PC-3 (cell line): ENCODE measurements around the gene STK33. TPM values are rescaled to one million over a fixed set of nuclear protein-coding genes. Genes with fewer than 3 reads are reported as not detected.

Experiments
- ATAC-seq: fragments of 200-7000 bp; cut with Tn5 transposase; 2 replicates; pipeline ENCODE4 v1.9.1; 2020; ENCODE audit warnings: mild to moderate bottlenecking, moderate library complexity
- BruUV-seq: library from RNA; stranded (reverse); fragments of 400-500 nt; replicated peaks from 2 replicates; lab custom pipeline; 2021; lab: Mats Ljungman, UMichigan
- CTCF ChIA-PET: fragments of 300-600 bp; sonication (Branson Sonifier 250); formaldehyde crosslinking; loops from one replicate; lab custom pipeline; 2022; ENCODE audit warnings: antibody characterized with exemption; lab: Charles Lee
- POLR2A ChIA-PET: fragments of 300-600 bp; sonication (Branson Sonifier 250); formaldehyde crosslinking; loops from one replicate; lab custom pipeline; 2022; ENCODE audit warnings: antibody characterized with exemption; ENCODE audit not compliant: unreplicated experiment; lab: Charles Lee
- DNase-seq: peaks from one replicate; pipeline ENCODE4 v3.0.0-alpha.2; 2015
- H2AFZ ChIP-seq: fragments of 300-600 bp; sonication (generic); 2 replicates; pipeline ENCODE4 v1.6.0; 2016; ENCODE audit warnings: antibody characterized with exemption, low read length
- H3F3A ChIP-seq: fragments of 300-600 bp; sonication (generic); one replicate; pipeline ENCODE4 v1.6.0; 2017; ENCODE audit warnings: antibody characterized with exemption, low read length, control low read depth, mild to moderate bottlenecking; ENCODE audit not compliant: unreplicated experiment
- H3K27ac ChIP-seq: fragments of 300-600 bp; sonication (generic); 2 replicates; pipeline ENCODE4 v1.5.1; 2016; ENCODE audit warnings: mild to moderate bottlenecking, low read length
- H3K27me3 ChIP-seq: fragments of 300-600 bp; sonication (generic); 2 replicates; pipeline ENCODE4 v1.6.1; 2016; ENCODE audit warnings: low read length, mixed read lengths
- H3K36me3 ChIP-seq: fragments of 300-600 bp; sonication (generic); 2 replicates; pipeline ENCODE4 v1.6.1; 2016; ENCODE audit warnings: low read depth, mixed run types, low read length, mixed read lengths
- H3K4me1 ChIP-seq: fragments of 300-600 bp; sonication (generic); 2 replicates; pipeline ENCODE4 v1.5.1; 2016; ENCODE audit warnings: low read length; ENCODE audit not compliant: insufficient read depth
- H3K4me2 ChIP-seq: fragments of 300-600 bp; sonication (generic); 2 replicates; pipeline ENCODE4 v1.6.0; 2016; ENCODE audit warnings: low read length
- H3K4me3 ChIP-seq: fragments of 300-600 bp; sonication (generic); 2 replicates; pipeline ENCODE4 v1.5.1; 2016; ENCODE audit warnings: mild to moderate bottlenecking, low read length, mixed read lengths
- H3K79me2 ChIP-seq: fragments of 300-600 bp; sonication (generic); 2 replicates; pipeline ENCODE4 v1.6.1; 2017; ENCODE audit warnings: low read length, mixed read lengths
- H3K9ac ChIP-seq: fragments of 300-600 bp; sonication (generic); 2 replicates; pipeline ENCODE4 v1.6.0; 2016; ENCODE audit warnings: mild to moderate bottlenecking, low read length
- H3K9me2 ChIP-seq: fragments of 300-600 bp; sonication (generic); replicated peaks from 2 replicates; pipeline ENCODE4 v1.6.1; 2016; ENCODE audit warnings: mixed run types, low read length, mixed read lengths
- H3K9me3 ChIP-seq: fragments of 300-600 bp; sonication (generic); 2 replicates; pipeline ENCODE4 v1.6.1; 2016; ENCODE audit warnings: low read length, mixed read lengths
- H4K20me1 ChIP-seq: fragments of 300-600 bp; sonication (generic); 2 replicates; pipeline ENCODE4 v1.6.1; 2016; ENCODE audit warnings: low read length, mixed read lengths
- CTCF ChIP-seq: fragments of 300-600 bp; sonication (generic); conservative IDR thresholded peaks from 2 replicates; pipeline ENCODE4 v1.5.1; 2017; ENCODE audit warnings: antibody characterized with exemption, low read depth, mild to moderate bottlenecking, low read length
- EZH2 ChIP-seq: fragments of 300-600 bp; sonication (generic); IDR thresholded peaks from one replicate; pipeline ENCODE4 v1.6.1; 2017; ENCODE audit warnings: antibody characterized with exemption, mild to moderate bottlenecking, low read length; ENCODE audit not compliant: unreplicated experiment
- EZH2phosphoT487 ChIP-seq: fragments of 300-600 bp; sonication (generic); IDR thresholded peaks from 2 replicates; pipeline ENCODE4 v1.6.1; 2018; ENCODE audit warnings: mild to moderate bottlenecking, antibody characterized with exemption, low read length, borderline replicate concordance
- intact Hi-C: fragments of 100-400 bp; cut with micrococcal nuclease; formaldehyde crosslinking; loops from 2 replicates; pipeline ENCODE4 v1.9.0; 2023
- total RNA-seq: library from RNA; depleted of rRNA; stranded (reverse); fragments of >200 nt; gene quantifications from 2 replicates; pipeline ENCODE4 v1.2.3, GENCODE V29; 2014

The STK33 gene
- total RNA-seq, 1 experiment from 2014 or later = not detected

GRCh38 chr11:8584082-8584481 is 9.9 kb downstream of the STK33 start:
- H2AFZ ChIP-seq = no peak overlapping the region
- H3K79me2 ChIP-seq = no peaks in the 10 kb centered on the region
- DNase-seq (no peak), ATAC-seq (no peak)
- H3K4me2 ChIP-seq = no peak overlapping the region
- H3K4me3 ChIP-seq = no peak overlapping the region
- no peaks in the 10 kb centered on the region for H3K9me2 ChIP-seq
- no peak overlapping the region for H3K27ac ChIP-seq
- H3K36me3 ChIP-seq = no peaks in the 10 kb centered on the region
- H4K20me1 ChIP-seq = no peaks in the 10 kb centered on the region
- H3F3A ChIP-seq = no peaks in the 10 kb centered on the region
- BruUV-seq = no TSS peak
- no peaks in the 10 kb centered on the region for H3K27me3 ChIP-seq
- intact Hi-C loops = no loop called here
- no peak for TF ChIP-seq EZH2
- TF ChIP-seq EZH2phosphoT487 = no peak
- no peak for TF ChIP-seq CTCF
- H3K9ac ChIP-seq = no peak overlapping the region
- H3K4me1 ChIP-seq = no peaks in the 10 kb centered on the region
- CTCF ChIA-PET = interaction anchor here (0.6 kb wide), 1 partner anchor 337 kb away, joined by 5 read pairs; no protein-coding TSS in a partner anchor
- no peaks in the 10 kb centered on the region for H3K9me3 ChIP-seq
- POLR2A ChIA-PET = interaction anchor here (0.6 kb wide), 1 partner anchor 272 kb away, joined by 12 read pairs; no protein-coding TSS in a partner anchor

GRCh38 chr11:8581300-8581699 is 12.7 kb downstream of the STK33 start:
- no peak overlapping the region for H3K9ac ChIP-seq
- no peaks in the 10 kb centered on the region for H3K9me2 ChIP-seq
- H2AFZ ChIP-seq = no peak overlapping the region
- H3K79me2 ChIP-seq = no peaks in the 10 kb centered on the region
- ChIA-PET POLR2A (no interaction called here), CTCF (no interaction called here)
- no peaks in the 10 kb centered on the region for H3K36me3 ChIP-seq
- no peaks in the 10 kb centered on the region for H3K4me1 ChIP-seq
- no peaks in the 10 kb centered on the region for H3K27me3 ChIP-seq
- H3F3A ChIP-seq = no peaks in the 10 kb centered on the region
- no peak overlapping the region for H3K27ac ChIP-seq
- H3K9me3 ChIP-seq = no peaks in the 10 kb centered on the region
- intact Hi-C loops = no loop called here
- TF ChIP-seq CTCF (no peak), EZH2phosphoT487 (no peak)
- H3K4me3 ChIP-seq = no peak overlapping the region
- no peak for ATAC-seq
- no TSS peak for BruUV-seq
- DNase-seq = no peak
- H3K4me2 ChIP-seq = peak overlapping the region; percentile 47; the same call in 1 of the 2 replicates
- H4K20me1 ChIP-seq = no peaks in the 10 kb centered on the region

- no peaks in the 10 kb centered on the region for H3K27me3 ChIP-seq
- H3K4me1 ChIP-seq = no peaks in the 10 kb centered on the region
- ATAC-seq = no peak
- H3K79me2 ChIP-seq = no peaks in the 10 kb centered on the region
- no peaks in the 10 kb centered on the region for H4K20me1 ChIP-seq
- no peak overlapping the region for H3K4me3 ChIP-seq
- intact Hi-C loops = no loop called here
- POLR2A ChIA-PET = no interaction called here
- no TSS peak for BruUV-seq
- CTCF ChIA-PET = no interaction called here
- TF ChIP-seq EZH2phosphoT487 (no peak), CTCF (no peak), EZH2 (no peak)
- no peaks in the 10 kb centered on the region for H3F3A ChIP-seq
- H3K9me3 ChIP-seq = no peaks in the 10 kb centered on the region
- no peaks in the 10 kb centered on the region for H3K9me2 ChIP-seq
- no peak overlapping the region for H2AFZ ChIP-seq
- DNase-seq = peak; percentile 25
- no peaks in the 10 kb centered on the region for H3K36me3 ChIP-seq
- no peak overlapping the region for H3K9ac ChIP-seq
- H3K27ac ChIP-seq = no peak overlapping the region
- no peak overlapping the region for H3K4me2 ChIP-seq
Measured at GRCh38 chr11:8577791-8578581, 16.0 kb downstream of the STK33 start.
